NAMALWA (cell line): ENCODE measurements around the gene CAPRIN2.

Experiments
- DNase-seq: peaks from one replicate; pipeline ENCODE4 v3.0.0-alpha.2; 2015; ENCODE audit warnings: low spot score

CAPRIN2 gene

DNA sequence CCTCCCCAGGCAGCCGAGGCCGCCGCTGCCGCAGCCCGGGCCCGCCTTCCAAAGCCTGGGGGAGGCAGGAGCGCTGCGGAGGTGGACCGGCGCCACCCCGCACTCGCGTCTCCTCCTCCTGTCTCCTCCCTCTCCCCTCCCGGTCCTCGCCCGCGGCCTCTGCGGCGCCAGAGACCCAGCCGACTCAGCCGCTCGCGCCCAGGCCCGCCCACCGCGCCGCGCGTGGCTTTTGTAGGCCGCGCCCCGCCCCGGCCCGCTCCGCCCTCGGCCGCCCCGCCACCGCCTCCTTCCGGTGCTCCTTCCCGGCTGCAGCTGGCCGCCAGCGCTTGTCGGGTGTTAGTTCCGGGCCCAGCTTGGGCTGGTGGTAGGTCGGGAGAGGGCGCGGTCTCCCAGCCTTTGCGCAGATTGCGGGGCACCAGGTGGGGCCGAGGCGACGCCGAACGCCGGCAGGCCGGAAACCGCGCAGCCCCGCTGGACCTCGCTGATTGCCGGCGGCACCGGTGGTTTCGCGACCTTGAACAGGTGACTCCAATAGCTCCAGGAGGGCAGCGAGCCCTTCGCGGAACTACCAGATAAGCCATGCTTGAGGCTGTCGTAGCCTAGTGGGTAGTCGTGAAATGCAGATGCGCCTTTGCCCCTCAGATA, at the start of gene CAPRIN2:
CAPRIN2 (minus strand) TSS at position 202 of the 645 bp plus-strand sequence. CDS start 1,431 bp downstream, outside the sequence.
- DNase-seq, result peak; percentile 94

DNA sequence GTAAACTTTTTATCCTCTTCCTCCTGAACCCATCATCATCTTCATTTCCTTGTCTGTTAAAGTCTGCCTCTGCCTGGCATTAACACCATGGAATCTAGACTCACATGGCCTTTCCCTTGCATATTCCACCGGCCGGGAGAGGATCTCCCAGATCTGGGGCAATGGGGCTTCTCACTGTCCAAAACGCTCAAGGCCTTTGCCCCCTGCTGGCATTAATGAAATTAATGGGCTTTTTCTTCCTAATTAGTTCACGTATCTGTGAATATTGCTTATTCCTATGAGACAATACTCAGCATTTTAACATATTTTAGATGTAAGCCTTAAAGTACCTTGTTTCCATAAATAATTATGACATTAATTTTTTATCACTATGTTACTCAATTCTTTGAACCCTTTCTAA, 42.9 kb upstream of the CAPRIN2 start:
- peak; percentile 15 for DNase-seq

- no peak for DNase-seq
Observed at GRCh38 chr12:30796891-30797371, 42.2 kb upstream of the CAPRIN2 start.

- no peak for DNase-seq
Observed at GRCh38 chr12:30796313-30796780, 41.6 kb upstream of the CAPRIN2 start.

DNA sequence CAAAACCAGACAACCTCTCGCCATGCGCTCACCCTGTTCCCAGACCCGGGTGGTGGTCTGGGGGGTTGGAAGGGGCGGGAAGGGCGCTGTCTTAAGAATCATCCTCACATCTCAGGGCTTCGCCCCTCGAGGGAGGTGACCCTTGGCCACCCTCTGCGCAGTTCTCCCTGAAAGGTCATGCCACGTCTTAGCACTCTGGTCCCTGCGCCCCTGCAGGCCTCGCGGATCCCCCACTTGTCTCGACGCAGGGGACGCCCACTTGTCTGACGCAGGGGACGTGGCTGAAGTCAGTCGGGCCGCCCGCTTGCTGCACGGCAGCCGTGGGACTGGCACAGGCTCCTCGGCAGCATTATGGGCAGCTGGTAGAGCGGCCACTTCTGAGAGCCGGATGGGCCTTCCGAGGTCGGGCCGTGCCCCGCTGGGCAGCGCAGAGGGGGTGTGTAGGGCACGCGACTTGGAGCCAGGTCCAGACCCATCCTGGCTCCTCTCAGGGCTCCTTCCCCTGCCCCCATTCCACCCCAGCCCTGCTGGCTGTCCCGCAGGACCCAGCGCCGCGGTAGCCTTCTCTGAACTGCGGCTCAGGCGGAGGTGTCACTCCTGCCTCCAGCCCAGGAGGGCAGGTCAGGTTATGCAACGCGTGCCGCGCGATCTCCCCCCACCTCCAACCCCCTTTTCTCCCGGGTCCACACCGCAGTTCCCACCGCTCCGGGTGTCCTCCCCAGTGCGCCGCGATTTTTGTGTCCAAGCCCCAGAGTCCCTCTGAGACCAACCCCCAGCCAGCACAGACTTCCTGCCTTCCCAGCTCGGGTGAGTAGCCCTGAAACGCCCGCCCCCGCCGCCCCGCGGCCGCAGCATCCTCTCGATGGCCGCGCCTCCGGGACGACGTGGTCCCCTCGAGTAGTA, 40.9 kb upstream of the CAPRIN2 start:
- no peak for DNase-seq

- DNase-seq, result no peak
Observed at GRCh38 chr12:30794591-30795409, 40.0 kb upstream of the CAPRIN2 start.

DNA sequence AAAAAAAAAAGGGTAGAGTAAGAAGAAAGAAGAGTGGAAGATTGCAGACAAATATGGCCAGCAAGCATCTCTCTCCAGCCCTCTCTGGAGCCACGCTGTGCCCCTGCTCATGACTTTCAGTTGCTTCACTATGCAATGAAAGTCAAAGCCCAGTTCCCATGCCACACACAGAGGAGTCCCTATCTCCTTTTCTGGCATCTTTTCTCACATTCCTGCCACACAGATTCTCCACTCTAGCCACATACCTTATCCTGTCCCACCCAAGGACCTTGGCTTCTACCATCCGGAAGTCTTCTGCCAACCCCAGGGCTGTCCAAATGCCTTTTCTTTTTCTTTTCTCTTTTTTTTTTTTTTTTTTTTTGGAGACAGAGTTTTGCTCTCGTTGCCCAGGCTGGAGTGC, 39.3 kb upstream of the CAPRIN2 start:
- DNase-seq, result no peak

GRCh38 chr12:30792648-30793499, 38.1 kb upstream of the CAPRIN2 start:
- no peak for DNase-seq

- DNase-seq, result no peak
Observed at GRCh38 chr12:30792085-30792484, 37.3 kb upstream of the CAPRIN2 start.

- no peak for DNase-seq
Observed at GRCh38 chr12:30788754-30789153, 34.0 kb upstream of the CAPRIN2 start.

DNA sequence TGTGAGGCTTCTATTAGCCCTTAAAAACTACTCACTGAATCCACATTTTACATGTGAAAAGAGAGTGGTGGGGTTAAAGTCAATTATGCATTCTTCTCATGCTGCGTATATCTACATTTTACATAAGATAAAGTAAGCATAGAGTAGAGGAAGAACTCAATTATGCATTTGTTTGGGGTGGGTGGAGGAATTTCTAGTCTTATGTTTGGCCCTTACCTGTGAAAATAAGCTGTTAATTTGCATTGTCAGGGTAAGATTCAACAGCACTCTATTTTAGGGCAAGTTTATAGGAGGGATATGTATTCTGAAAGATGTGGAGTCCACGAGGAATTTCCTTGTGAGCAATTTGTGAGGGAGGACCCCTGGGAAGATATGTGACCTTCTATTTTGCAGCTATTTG, 30.9 kb upstream of the CAPRIN2 start:
- no peak for DNase-seq

DNA sequence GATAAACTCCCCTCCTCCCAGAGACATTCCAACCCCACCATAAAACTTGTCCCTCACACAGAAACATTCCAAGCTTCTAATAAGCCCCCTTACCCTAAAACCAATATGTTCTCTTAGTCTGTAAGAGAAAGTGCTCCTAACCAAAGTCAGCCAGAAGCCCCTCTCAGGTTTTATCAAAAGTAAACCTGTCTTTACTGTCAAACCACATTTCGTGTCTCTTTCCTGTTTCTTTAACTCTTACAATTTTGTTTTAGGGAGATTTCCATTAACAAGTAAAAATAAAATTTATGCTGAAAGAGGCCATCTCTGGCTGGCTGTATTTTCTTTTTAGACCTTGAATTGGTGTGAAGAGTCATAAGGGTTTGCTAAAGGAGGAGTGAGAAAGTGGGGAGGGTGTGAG, 29.8 kb upstream of the CAPRIN2 start:
- DNase-seq, result no peak

DNA sequence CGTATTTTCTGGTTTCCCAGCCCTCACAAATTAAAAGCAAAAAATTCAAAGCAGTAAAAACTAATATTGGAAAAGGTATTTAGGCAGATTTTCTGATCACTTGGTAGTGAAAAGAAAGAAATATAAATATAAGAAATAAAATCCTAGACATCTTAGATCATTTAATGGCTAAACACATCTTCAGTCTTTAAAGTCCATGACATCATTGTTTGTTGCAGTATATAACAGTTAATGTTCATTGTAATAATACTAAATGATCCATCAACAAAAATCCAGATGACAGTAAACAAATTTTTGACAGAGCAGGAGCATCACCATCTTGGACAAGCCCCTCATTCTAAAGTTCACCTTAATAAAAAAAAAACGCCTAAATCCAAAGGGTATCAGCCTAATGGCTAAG, 29.2 kb upstream of the CAPRIN2 start:
- DNase-seq, result no peak

- no peak for DNase-seq
Observed at GRCh38 chr12:30782316-30783173, 27.8 kb upstream of the CAPRIN2 start.

GRCh38 chr12:30779578-30779977, 24.8 kb upstream of the CAPRIN2 start:
- DNase-seq, result no peak

GRCh38 chr12:30779178-30779577, 24.4 kb upstream of the CAPRIN2 start:
- DNase-seq, result no peak

- DNase-seq, result no peak
Observed at GRCh38 chr12:30774599-30774998, 19.8 kb upstream of the CAPRIN2 start.

DNA sequence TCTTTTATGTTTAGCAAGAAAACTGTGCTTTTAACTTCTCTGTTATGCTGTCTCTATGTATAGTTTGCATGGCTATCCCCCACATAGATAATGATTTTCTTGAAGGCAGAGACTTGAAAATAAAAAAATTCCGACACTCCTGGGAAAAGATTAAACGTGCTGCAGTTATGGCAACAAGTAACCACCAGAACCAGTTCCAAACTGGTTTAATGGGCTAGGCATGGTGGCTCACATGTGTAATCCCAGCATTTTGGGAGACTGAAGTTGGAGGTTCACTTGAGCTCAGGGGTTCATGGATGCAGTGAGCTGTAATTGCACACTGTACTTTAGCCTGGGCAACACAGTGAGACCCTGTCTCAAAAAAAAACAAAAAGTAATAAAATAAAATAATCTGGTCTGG, 15.1 kb upstream of the CAPRIN2 start:
- DNase-seq, result no peak

GRCh38 chr12:30764251-30764650, 9.5 kb upstream of the CAPRIN2 start:
- no peak for DNase-seq

GRCh38 chr12:30763053-30763452, 8.3 kb upstream of the CAPRIN2 start:
- no peak for DNase-seq
